ENCODE data around the gene SFT2D3. TPM values are rescaled to one million over a fixed set of nuclear protein-coding genes. Genes with fewer than 3 reads are reported as not detected.
A peak's percentile ranks its signal among the peaks of the same experiment; 100 is the strongest.

Gene SFT2D3
- total RNA-seq, 4 donors from 2014 or later: 6.8 to 13.7 (median 8.3) TPM

DNA sequence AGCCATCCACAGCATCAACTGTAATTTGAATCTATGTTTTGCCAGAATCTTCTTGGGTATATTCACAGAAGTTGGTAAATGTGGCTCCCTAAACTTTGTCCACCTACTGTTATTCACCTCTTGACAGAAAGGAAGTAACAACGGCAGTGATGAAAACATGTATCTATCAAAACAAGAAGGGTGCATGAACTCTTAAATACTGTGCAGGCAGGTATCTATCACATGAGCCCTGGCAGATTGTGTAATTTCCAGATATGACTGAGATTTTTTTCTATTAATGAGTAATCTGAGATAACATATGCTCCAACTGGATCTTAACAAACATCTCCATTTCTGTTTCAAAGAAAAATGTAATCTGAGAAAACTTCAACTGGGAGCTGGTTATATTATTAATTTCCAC is 36.6 kb downstream of the SFT2D3 start:
- H3K27ac ChIP-seq: no peak overlapping the region
- DNase-seq: no peak
- WGBS, 2 donors (ENCODE audit: low coverage in 1 of 2): 29 to 70% methylated on average over 1 of the region's 1 CpG
- H3K27me3 ChIP-seq: no peaks in the 10 kb centered on the region
- no peaks in the 10 kb centered on the region for H3K9me3 ChIP-seq
- peaks cover 0 to 31% (median 8%) of the 10 kb centered on the region in 4 donors for H3K4me1 ChIP-seq
- no peak overlapping the region for H3K4me3 ChIP-seq
- in situ Hi-C loops (cut with MboI; ENCODE audit: low pct_ligation_motif_present in 1 of 4, low pct_unique_long_range_greater_than_20kb in 1 of 4, low sequenced_read_pairs in 3 of 4): no loop called here
- H3K36me3 ChIP-seq: no peaks in the 10 kb centered on the region
- no peak for TF ChIP-seq POLR2AphosphoS5 (IDR thresholded peaks at IDR 0.05)
- TF ChIP-seq, protein P1, sequence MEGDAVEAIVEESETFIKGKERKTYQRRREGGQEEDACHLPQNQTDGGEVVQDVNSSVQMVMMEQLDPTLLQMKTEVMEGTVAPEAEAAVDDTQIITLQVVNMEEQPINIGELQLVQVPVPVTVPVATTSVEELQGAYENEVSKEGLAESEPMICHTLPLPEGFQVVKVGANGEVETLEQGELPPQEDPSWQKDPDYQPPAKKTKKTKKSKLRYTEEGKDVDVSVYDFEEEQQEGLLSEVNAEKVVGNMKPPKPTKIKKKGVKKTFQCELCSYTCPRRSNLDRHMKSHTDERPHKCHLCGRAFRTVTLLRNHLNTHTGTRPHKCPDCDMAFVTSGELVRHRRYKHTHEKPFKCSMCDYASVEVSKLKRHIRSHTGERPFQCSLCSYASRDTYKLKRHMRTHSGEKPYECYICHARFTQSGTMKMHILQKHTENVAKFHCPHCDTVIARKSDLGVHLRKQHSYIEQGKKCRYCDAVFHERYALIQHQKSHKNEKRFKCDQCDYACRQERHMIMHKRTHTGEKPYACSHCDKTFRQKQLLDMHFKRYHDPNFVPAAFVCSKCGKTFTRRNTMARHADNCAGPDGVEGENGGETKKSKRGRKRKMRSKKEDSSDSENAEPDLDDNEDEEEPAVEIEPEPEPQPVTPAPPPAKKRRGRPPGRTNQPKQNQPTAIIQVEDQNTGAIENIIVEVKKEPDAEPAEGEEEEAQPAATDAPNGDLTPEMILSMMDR (IDR thresholded peaks at IDR 0.05): no peak
- no peak for TF ChIP-seq EP300 (IDR thresholded peaks at IDR 0.05; ENCODE audit: low read depth)
- no peak for TF ChIP-seq POLR2A (IDR thresholded peaks at IDR 0.05)
- intact Hi-C loops (cut with DNase I; ENCODE audit: low total_unique reads): no loop called here

DNA sequence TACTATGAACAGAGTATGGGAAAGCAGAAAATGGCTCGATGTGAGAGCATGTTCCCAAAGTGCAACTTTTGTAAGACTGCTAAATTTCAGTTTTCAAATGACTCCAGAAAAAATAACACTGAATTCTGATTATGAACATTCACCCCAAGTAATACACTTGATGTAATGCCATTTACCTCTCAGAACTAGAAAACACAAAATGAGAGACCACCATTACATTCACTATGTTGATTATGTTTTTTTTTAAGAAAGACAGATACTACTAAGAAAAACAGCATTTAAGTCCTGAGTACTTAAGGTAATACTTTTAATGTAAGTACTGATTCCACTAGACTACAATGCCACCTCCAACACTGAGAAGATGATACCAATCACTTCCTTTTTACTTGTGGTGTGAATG is 38.5 kb downstream of the SFT2D3 start:
- H3K4me3 ChIP-seq: no peak overlapping the region
- 57 to 80% methylated on average over 1 of the region's 1 CpG for WGBS, 2 donors (ENCODE audit: low coverage in 1 of 2)
- TF ChIP-seq, protein P1 (IDR thresholded peaks at IDR 0.05): no peak
- TF ChIP-seq POLR2A (IDR thresholded peaks at IDR 0.05): no peak
- TF ChIP-seq POLR2AphosphoS5 (IDR thresholded peaks at IDR 0.05): no peak
- no peak overlapping the region for H3K27ac ChIP-seq
- peaks cover 0 to 5% (median 0%) of the 10 kb centered on the region in 4 donors for H3K36me3 ChIP-seq
- no peaks in the 10 kb centered on the region for H3K27me3 ChIP-seq
- H3K4me1 ChIP-seq: peaks cover 0 to 16% (median 2%) of the 10 kb centered on the region in 4 donors
- H3K9me3 ChIP-seq: no peaks in the 10 kb centered on the region
- intact Hi-C loops (cut with DNase I; ENCODE audit: low total_unique reads) (no loop called here), in situ Hi-C loops (cut with MboI; ENCODE audit: low pct_ligation_motif_present in 1 of 4, low pct_unique_long_range_greater_than_20kb in 1 of 4, low sequenced_read_pairs in 3 of 4) (no loop called here)
- DNase-seq: no peak

DNA sequence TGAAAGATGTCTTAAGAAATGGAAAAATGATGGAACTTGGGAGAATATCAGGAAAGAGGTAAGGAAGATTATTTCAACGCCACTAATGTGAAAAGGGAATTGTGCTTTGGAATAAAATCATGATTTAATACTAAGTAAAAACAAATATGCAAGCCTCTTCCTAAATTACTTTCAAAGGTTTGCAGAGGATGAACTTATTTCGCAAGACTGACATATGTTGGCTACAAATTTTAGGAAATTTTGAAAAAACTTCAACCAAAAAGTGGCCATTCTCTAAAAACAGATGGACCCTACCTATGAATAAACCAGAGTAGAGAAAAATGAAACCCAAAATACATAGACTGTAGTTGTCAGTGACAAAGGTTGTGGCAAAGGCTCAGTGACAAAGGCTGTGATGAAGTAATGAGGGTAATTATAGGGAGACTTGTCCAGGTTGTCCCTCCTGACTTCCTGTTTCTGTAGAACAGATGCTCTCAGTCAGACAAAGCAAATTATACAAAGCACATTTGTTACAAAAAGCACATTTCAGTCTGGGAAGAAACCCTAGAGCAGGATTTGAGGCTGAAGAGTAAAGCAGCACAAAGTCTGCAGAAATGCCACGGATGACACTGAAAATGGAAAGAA is 39.5 kb downstream of the SFT2D3 start:
- 70 to 86% methylated on average over 3 of the region's 3 CpGs for WGBS, 2 donors (ENCODE audit: low coverage in 1 of 2)
- TF ChIP-seq, protein P1 (IDR thresholded peaks at IDR 0.05): no peak
- TF ChIP-seq POLR2A (IDR thresholded peaks at IDR 0.05) (no peak), POLR2AphosphoS5 (IDR thresholded peaks at IDR 0.05) (no peak), EP300 (IDR thresholded peaks at IDR 0.05; ENCODE audit: low read depth) (no peak)
- intact Hi-C loops (cut with DNase I; ENCODE audit: low total_unique reads): no loop called here
- no peak overlapping the region for H3K27ac ChIP-seq
- no peak overlapping the region for H3K4me3 ChIP-seq
- no peaks in the 10 kb centered on the region for H3K9me3 ChIP-seq
- in situ Hi-C loops (cut with MboI; ENCODE audit: low pct_ligation_motif_present in 1 of 4, low pct_unique_long_range_greater_than_20kb in 1 of 4, low sequenced_read_pairs in 3 of 4): no loop called here
- peaks cover 0 to 6% (median 0%) of the 10 kb centered on the region in 4 donors for H3K4me1 ChIP-seq
- H3K27me3 ChIP-seq: no peaks in the 10 kb centered on the region
- no peak for DNase-seq
- peaks cover 0 to 9% (median 0%) of the 10 kb centered on the region in 4 donors for H3K36me3 ChIP-seq

DNA sequence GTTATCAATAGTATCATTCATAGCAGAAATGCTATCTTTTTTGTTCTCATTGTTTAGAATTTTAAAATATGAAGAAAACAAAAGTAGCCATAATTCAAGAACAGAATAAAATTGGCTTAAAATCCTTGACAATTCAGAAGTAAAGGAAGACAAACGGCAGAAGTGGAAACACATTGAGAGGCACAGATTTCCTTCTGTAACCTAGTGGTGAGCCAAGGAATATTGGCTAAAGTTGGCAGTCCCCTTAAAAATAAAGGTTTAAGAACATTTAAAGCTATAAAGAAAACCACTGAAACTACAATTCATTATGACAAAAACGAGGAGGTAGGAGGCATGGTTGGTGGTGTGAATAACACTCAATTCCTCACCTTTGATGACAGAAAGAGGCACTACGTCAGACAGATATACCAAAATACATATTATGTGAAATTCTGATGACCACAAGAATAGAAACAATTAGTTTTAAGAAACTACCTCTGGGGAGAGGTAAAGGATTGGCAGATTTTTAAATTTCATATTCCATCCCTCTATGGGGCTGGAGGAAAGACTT is 42.3 kb downstream of the SFT2D3 start:
- TF ChIP-seq EP300 (IDR thresholded peaks at IDR 0.05; ENCODE audit: low read depth): no peak
- TF ChIP-seq, protein P1 (IDR thresholded peaks at IDR 0.05): peak in 1 of 5 experiments; percentile 5
- Histone ChIP-seq H3K27me3 (no peaks in the 10 kb centered on the region), H3K9me3 (no peaks in the 10 kb centered on the region), H3K27ac (no peak overlapping the region), H3K36me3 (peaks cover 0 to 9% (median 0%) of the 10 kb centered on the region in 4 donors), H3K4me1 (peaks cover 0 to 4% (median 0%) of the 10 kb centered on the region in 4 donors), H3K4me3 (no peak overlapping the region)
- WGBS, 2 donors (ENCODE audit: low coverage in 1 of 2): 76% methylated on average over 3 of the region's 3 CpGs
- intact Hi-C loops (cut with DNase I; ENCODE audit: low total_unique reads): no loop called here
- in situ Hi-C loops (cut with MboI; ENCODE audit: low pct_ligation_motif_present in 1 of 4, low pct_unique_long_range_greater_than_20kb in 1 of 4, low sequenced_read_pairs in 3 of 4): no loop called here
- no peak for DNase-seq

All from transverse colon (tissue), 4 donors.